Measurements from ENCODE around the gene CENPN.
A peak's percentile ranks its signal among the peaks of the same experiment; 100 is the strongest.

Gene CENPN

GRCh38 chr16:81006813-81007695 lies at the start of gene CENPN, which contains the start of gene CMC2:
CENPN (plus strand) TSS chr16:81007214; CDS start chr16:81011940, 4,726 bp downstream.
CMC2 (minus strand) TSS chr16:81006885; CDS start chr16:80997394, 9,491 bp downstream.
- H3K9me3 ChIP-seq (ENCODE audit: low read length) = no peaks in the 10 kb centered on the region
- H3K79me2 ChIP-seq (ENCODE audit: insufficient read depth, low read length) = peaks cover 46% of the 10 kb centered on the region
- peaks cover 17% of the 10 kb centered on the region; the same call in 1 of the 2 replicates for H3K36me3 ChIP-seq (ENCODE audit: insufficient read depth, low read length)
- TF ChIP-seq EZH2 (IDR thresholded peaks at IDR 0.05; ENCODE audit: borderline replicate concordance, low read length) (no peak), CTCF (IDR thresholded peaks at IDR 0.05; ENCODE audit: low read length) (no peak)
- no peaks in the 10 kb centered on the region for H3F3A ChIP-seq (ENCODE audit: insufficient read depth, low read length)
- H3K27ac ChIP-seq (ENCODE audit: low read depth, low read length, poor library complexity, severe bottlenecking) = peak within 1 kb of the TSS; percentile 87
- peak within 1 kb of the TSS; percentile 97 for H3K4me2 ChIP-seq (ENCODE audit: low read length)
- H3K9me2 ChIP-seq (ENCODE audit: low read depth, low read length) = no peaks in the 10 kb centered on the region
- H3K4me1 ChIP-seq (ENCODE audit: insufficient read depth, low read length, severe bottlenecking) = peaks cover 30% of the 10 kb centered on the region
- no peaks in the 10 kb centered on the region for H3K27me3 ChIP-seq (ENCODE audit: insufficient read depth, low read length)
- no peaks in the 10 kb centered on the region for H4K20me1 ChIP-seq (ENCODE audit: insufficient read depth, low read length)
- H2AFZ ChIP-seq (ENCODE audit: low read length) = no peak within 1 kb of the TSS
- peak within 1 kb of the TSS; percentile 72 for H3K9ac ChIP-seq (ENCODE audit: low read length)
- peak within 1 kb of the TSS; percentile 69 for H3K4me3 ChIP-seq (ENCODE audit: low read depth, low read length, poor library complexity, severe bottlenecking)

GRCh38 chr16:80958284-80958683 lies 48.7 kb upstream of the CENPN start:
- Histone ChIP-seq H3K9ac (ENCODE audit: low read length) (no peak overlapping the region), H3K4me2 (ENCODE audit: low read length) (no peak overlapping the region), H3K4me3 (ENCODE audit: low read depth, low read length, poor library complexity, severe bottlenecking) (no peak overlapping the region), H3K27me3 (ENCODE audit: insufficient read depth, low read length) (0 out of 2 replicates have a peak, but pooled peaks cover 3% of the 10 kb centered on the region), H3K36me3 (ENCODE audit: insufficient read depth, low read length) (no peaks in the 10 kb centered on the region; the same call in 1 of the 2 replicates), H3K4me1 (ENCODE audit: insufficient read depth, low read length, severe bottlenecking) (no peaks in the 10 kb centered on the region), H3K79me2 (ENCODE audit: insufficient read depth, low read length) (no peaks in the 10 kb centered on the region), H3K9me3 (ENCODE audit: low read length) (peaks cover 10% of the 10 kb centered on the region; the same call in 1 of the 2 replicates), H3K27ac (ENCODE audit: low read depth, low read length, poor library complexity, severe bottlenecking) (no peak overlapping the region), H3K9me2 (ENCODE audit: low read depth, low read length) (no peaks in the 10 kb centered on the region), H4K20me1 (ENCODE audit: insufficient read depth, low read length) (no peaks in the 10 kb centered on the region), H2AFZ (ENCODE audit: low read length) (no peak overlapping the region), H3F3A (ENCODE audit: insufficient read depth, low read length) (no peaks in the 10 kb centered on the region)
- TF ChIP-seq EZH2 (IDR thresholded peaks at IDR 0.05; ENCODE audit: borderline replicate concordance, low read length) (no peak), CTCF (IDR thresholded peaks at IDR 0.05; ENCODE audit: low read length) (no peak)

GRCh38 chr16:80962879-80963278 lies 44.1 kb upstream of the CENPN start:
- Histone ChIP-seq H4K20me1 (ENCODE audit: insufficient read depth, low read length) (no peaks in the 10 kb centered on the region), H2AFZ (ENCODE audit: low read length) (no peak overlapping the region), H3K9ac (ENCODE audit: low read length) (no peak overlapping the region), H3K4me1 (ENCODE audit: insufficient read depth, low read length, severe bottlenecking) (no peaks in the 10 kb centered on the region), H3K36me3 (ENCODE audit: insufficient read depth, low read length) (no peaks in the 10 kb centered on the region), H3K4me3 (ENCODE audit: low read depth, low read length, poor library complexity, severe bottlenecking) (no peak overlapping the region), H3K9me3 (ENCODE audit: low read length) (peaks cover 7% of the 10 kb centered on the region; the same call in 1 of the 2 replicates), H3K27me3 (ENCODE audit: insufficient read depth, low read length) (0 out of 2 replicates have a peak, but pooled peaks cover 3% of the 10 kb centered on the region), H3K27ac (ENCODE audit: low read depth, low read length, poor library complexity, severe bottlenecking) (no peak overlapping the region), H3K4me2 (ENCODE audit: low read length) (no peak overlapping the region), H3K79me2 (ENCODE audit: insufficient read depth, low read length) (no peaks in the 10 kb centered on the region), H3K9me2 (ENCODE audit: low read depth, low read length) (no peaks in the 10 kb centered on the region), H3F3A (ENCODE audit: insufficient read depth, low read length) (no peaks in the 10 kb centered on the region; the same call in 1 of the 2 replicates)
- no peak for TF ChIP-seq CTCF (IDR thresholded peaks at IDR 0.05; ENCODE audit: low read length)
- no peak for TF ChIP-seq EZH2 (IDR thresholded peaks at IDR 0.05; ENCODE audit: borderline replicate concordance, low read length)
